Measurements from ENCODE around the gene ABCC5.

DNA sequence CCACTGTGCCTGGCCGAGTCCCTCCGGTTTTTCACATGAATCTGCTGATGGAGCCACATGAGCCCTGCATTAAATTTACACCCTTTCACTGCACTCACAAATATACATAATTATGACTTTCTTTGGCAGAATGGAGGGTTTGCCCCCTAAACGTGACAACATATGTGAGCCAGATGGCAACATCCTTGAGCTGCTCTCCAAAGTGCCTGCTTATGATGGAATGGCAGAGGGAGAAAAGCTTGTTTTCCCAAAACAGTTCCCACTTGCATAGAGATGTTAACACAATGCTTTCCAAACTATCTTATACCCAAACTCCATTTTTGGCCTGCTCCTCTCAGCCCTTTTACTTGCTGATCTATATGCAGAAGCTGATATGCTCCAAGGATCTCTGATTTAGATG is 54.9 kb downstream of the ABCC5 start:
- TF ChIP-seq, protein P1, sequence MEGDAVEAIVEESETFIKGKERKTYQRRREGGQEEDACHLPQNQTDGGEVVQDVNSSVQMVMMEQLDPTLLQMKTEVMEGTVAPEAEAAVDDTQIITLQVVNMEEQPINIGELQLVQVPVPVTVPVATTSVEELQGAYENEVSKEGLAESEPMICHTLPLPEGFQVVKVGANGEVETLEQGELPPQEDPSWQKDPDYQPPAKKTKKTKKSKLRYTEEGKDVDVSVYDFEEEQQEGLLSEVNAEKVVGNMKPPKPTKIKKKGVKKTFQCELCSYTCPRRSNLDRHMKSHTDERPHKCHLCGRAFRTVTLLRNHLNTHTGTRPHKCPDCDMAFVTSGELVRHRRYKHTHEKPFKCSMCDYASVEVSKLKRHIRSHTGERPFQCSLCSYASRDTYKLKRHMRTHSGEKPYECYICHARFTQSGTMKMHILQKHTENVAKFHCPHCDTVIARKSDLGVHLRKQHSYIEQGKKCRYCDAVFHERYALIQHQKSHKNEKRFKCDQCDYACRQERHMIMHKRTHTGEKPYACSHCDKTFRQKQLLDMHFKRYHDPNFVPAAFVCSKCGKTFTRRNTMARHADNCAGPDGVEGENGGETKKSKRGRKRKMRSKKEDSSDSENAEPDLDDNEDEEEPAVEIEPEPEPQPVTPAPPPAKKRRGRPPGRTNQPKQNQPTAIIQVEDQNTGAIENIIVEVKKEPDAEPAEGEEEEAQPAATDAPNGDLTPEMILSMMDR (IDR thresholded peaks at IDR 0.05; ENCODE audit: low read depth, low read length, poor library complexity, severe bottlenecking): no peak
- no peak for TF ChIP-seq EZH2phosphoT487 (IDR thresholded peaks at IDR 0.05; ENCODE audit: borderline replicate concordance, low read length)
